RCC 7860 (cell line): ENCODE data around the gene NAT9.
A peak's percentile ranks its signal among the peaks of the same experiment; 100 is the strongest.

Experiments used
- DNase-seq: peaks from one replicate; pipeline ENCODE4 v3.0.0-alpha.2; 2015; ENCODE audit warnings: low spot score
- FAIRE-seq: peaks from 2 replicates; lab custom pipeline; 2012; peaks lifted over from hg19 to GRCh38; lab: Jason Lieb, UNC

Gene NAT9

GRCh38 chr17:74763565-74764387 is 12.4 kb downstream of the NAT9 start:
- FAIRE-seq (no peak), DNase-seq (no peak)

- FAIRE-seq = no peak
- no peak for DNase-seq
These were observed 14.2 kb downstream of the NAT9 start for GRCh38 chr17:74761931-74762330.

- no peak for FAIRE-seq
- no peak for DNase-seq
These were observed 14.7 kb downstream of the NAT9 start for GRCh38 chr17:74761419-74761818.

GRCh38 chr17:74760404-74761105 is 15.6 kb downstream of the NAT9 start:
- DNase-seq (no peak), FAIRE-seq (no peak)

- no peak for FAIRE-seq
- DNase-seq = no peak
These were observed 16.2 kb downstream of the NAT9 start for GRCh38 chr17:74759941-74760340.

- DNase-seq = no peak
- FAIRE-seq = no peak
These were observed 16.8 kb downstream of the NAT9 start for GRCh38 chr17:74759243-74759801.

GRCh38 chr17:74758848-74759168 is 17.3 kb downstream of the NAT9 start:
- no peak for FAIRE-seq
- no peak for DNase-seq

GRCh38 chr17:74757931-74758847 is 18.0 kb downstream of the NAT9 start:
- FAIRE-seq (no peak), DNase-seq (no peak)

- DNase-seq = no peak
- FAIRE-seq = no peak
These were observed 18.6 kb downstream of the NAT9 start for GRCh38 chr17:74757502-74757901.

- no peak for FAIRE-seq
- no peak for DNase-seq
These were observed 19.3 kb downstream of the NAT9 start for GRCh38 chr17:74756891-74757290.

GRCh38 chr17:74755533-74755932 is 20.6 kb downstream of the NAT9 start:
- DNase-seq = no peak
- FAIRE-seq = no peak

GRCh38 chr17:74754832-74755231 is 21.3 kb downstream of the NAT9 start:
- DNase-seq (no peak), FAIRE-seq (no peak)

GRCh38 chr17:74752822-74753401 is 23.2 kb downstream of the NAT9 start:
- DNase-seq (no peak), FAIRE-seq (no peak)

- FAIRE-seq (no peak), DNase-seq (no peak)
These were observed 23.7 kb downstream of the NAT9 start for GRCh38 chr17:74752415-74752814.

- no peak for FAIRE-seq
These were observed 25.6 kb downstream of the NAT9 start for GRCh38 chr17:74750327-74751069.

GRCh38 chr17:74750039-74750326 is 26.2 kb downstream of the NAT9 start:
- no peak for DNase-seq
- no peak for FAIRE-seq

More at GRCh38 chr17:74750327-74751069, 25.6 kb downstream of the NAT9 start:
- no peak for DNase-seq

- DNase-seq (peak; percentile 66), FAIRE-seq (no peak)
These were observed 26.7 kb downstream of the NAT9 start for GRCh38 chr17:74749279-74750038.

GRCh38 chr17:74748529-74749278 is 27.4 kb downstream of the NAT9 start, which contains the start of gene NHERF1:
Gene NHERF1, plus strand, starts transcription at chr17:74748628. Its CDS starts 219 bp downstream, at chr17:74748847.
- DNase-seq (peak; percentile 80), FAIRE-seq (no peak)

- DNase-seq = no peak
- no peak for FAIRE-seq
These were observed 27.9 kb downstream of the NAT9 start for GRCh38 chr17:74748279-74748528.
